ENCODE results near the gene C1QTNF8. TPM values are rescaled to one million over a fixed set of nuclear protein-coding genes. Genes with fewer than 3 reads are reported as not detected.
A peak's percentile ranks its signal among the peaks of the same experiment; 100 is the strongest.

C1QTNF8 gene
- total RNA-seq, 1 experiment from 2014 or later = 0.10 TPM

- no peak for DNase-seq (ENCODE audit: low spot score)
Measured at GRCh38 chr16:1109648-1110047, 13.6 kb upstream of the C1QTNF8 start.

- no peak for DNase-seq (ENCODE audit: low spot score)
Measured at GRCh38 chr16:1108299-1109252, 12.5 kb upstream of the C1QTNF8 start.

GRCh38 chr16:1107731-1108130 lies 11.7 kb upstream of the C1QTNF8 start:
- no peak for DNase-seq (ENCODE audit: low spot score)

GRCh38 chr16:1107141-1107540 lies 11.1 kb upstream of the C1QTNF8 start:
- no peak for DNase-seq (ENCODE audit: low spot score)

- no peak for DNase-seq (ENCODE audit: low spot score)
Measured at GRCh38 chr16:1106659-1107058, 10.6 kb upstream of the C1QTNF8 start.

- DNase-seq (ENCODE audit: low spot score) = peak; percentile 71
Measured at GRCh38 chr16:1105888-1106620, 10.0 kb upstream of the C1QTNF8 start.

GRCh38 chr16:1103636-1103980 lies 7.6 kb upstream of the C1QTNF8 start:
- no peak for DNase-seq (ENCODE audit: low spot score)

GRCh38 chr16:1102921-1103635 lies 7.0 kb upstream of the C1QTNF8 start:
- peak; percentile 50 for DNase-seq (ENCODE audit: low spot score)

- DNase-seq (ENCODE audit: low spot score) = no peak
Measured at GRCh38 chr16:1102333-1102700, 6.3 kb upstream of the C1QTNF8 start.

- DNase-seq (ENCODE audit: low spot score) = no peak
Measured at GRCh38 chr16:1101573-1102332, 5.7 kb upstream of the C1QTNF8 start.

- no peak for DNase-seq (ENCODE audit: low spot score)
Measured at GRCh38 chr16:1101133-1101532, 5.1 kb upstream of the C1QTNF8 start.

GRCh38 chr16:1100084-1100800 lies 4.2 kb upstream of the C1QTNF8 start:
- peak; percentile 44 for DNase-seq (ENCODE audit: low spot score)

GRCh38 chr16:1099189-1100083 lies 3.4 kb upstream of the C1QTNF8 start:
- no peak for DNase-seq (ENCODE audit: low spot score)

GRCh38 chr16:1098266-1098991 lies 2.4 kb upstream of the C1QTNF8 start:
- DNase-seq (ENCODE audit: low spot score) = no peak

GRCh38 chr16:1097800-1098199 lies 1.8 kb upstream of the C1QTNF8 start:
- no peak for DNase-seq (ENCODE audit: low spot score)

- no peak for DNase-seq (ENCODE audit: low spot score)
Measured at GRCh38 chr16:1097156-1097555, 1.1 kb upstream of the C1QTNF8 start.

GRCh38 chr16:1095450-1096168 lies 435 bp downstream of the C1QTNF8 start:
- no peak for DNase-seq (ENCODE audit: low spot score)

All from HT-29 (cell line).